Kidney epithelial cell (primary cell): ENCODE measurements around the gene ZFYVE16. TPM values are rescaled to one million over a fixed set of nuclear protein-coding genes. Genes with fewer than 3 reads are reported as not detected.

Experiments
- DNase-seq: peaks from one replicate; pipeline ENCODE4 v3.0.0-alpha.2; 2010; ENCODE audit warnings: low read depth
- H3K27me3 ChIP-seq: 2 replicates; pipeline ENCODE4 v1.6.0; 2011; ENCODE audit warnings: low read length; ENCODE audit not compliant: control insufficient read depth, insufficient read depth
- H3K36me3 ChIP-seq: 2 replicates; pipeline ENCODE4 v1.5.1; 2011; ENCODE audit warnings: low read length; ENCODE audit not compliant: control insufficient read depth, insufficient read depth
- H3K4me3 ChIP-seq: 2 replicates; pipeline ENCODE4 v1.5.1; 2011; ENCODE audit warnings: low read depth, mild to moderate bottlenecking, control low read depth, low read length
- total RNA-seq: library from RNA; depleted of rRNA; stranded (reverse); fragments of >200 nt; gene quantifications from 2 replicates; pipeline ENCODE4 v1.2.3, GENCODE V29; 2015
- TF ChIP-seq, protein P1 (sequence below): IDR thresholded peaks from 2 replicates; pipeline ENCODE4 v1.5.1; 2011; ENCODE audit warnings: mild to moderate bottlenecking, moderate library complexity, low read length, control low read depth, inconsistent platforms; ENCODE audit not compliant: insufficient read depth, poor library complexity, severe bottlenecking

Gene ZFYVE16
- total RNA-seq, 1 donor from 2014 or later, result 26.0 TPM

GRCh38 chr5:80503641-80504040, 95.8 kb downstream of the ZFYVE16 start:
- no peaks in the 10 kb centered on the region for H3K27me3 ChIP-seq
- DNase-seq, result no peak
- TF ChIP-seq, protein P1, sequence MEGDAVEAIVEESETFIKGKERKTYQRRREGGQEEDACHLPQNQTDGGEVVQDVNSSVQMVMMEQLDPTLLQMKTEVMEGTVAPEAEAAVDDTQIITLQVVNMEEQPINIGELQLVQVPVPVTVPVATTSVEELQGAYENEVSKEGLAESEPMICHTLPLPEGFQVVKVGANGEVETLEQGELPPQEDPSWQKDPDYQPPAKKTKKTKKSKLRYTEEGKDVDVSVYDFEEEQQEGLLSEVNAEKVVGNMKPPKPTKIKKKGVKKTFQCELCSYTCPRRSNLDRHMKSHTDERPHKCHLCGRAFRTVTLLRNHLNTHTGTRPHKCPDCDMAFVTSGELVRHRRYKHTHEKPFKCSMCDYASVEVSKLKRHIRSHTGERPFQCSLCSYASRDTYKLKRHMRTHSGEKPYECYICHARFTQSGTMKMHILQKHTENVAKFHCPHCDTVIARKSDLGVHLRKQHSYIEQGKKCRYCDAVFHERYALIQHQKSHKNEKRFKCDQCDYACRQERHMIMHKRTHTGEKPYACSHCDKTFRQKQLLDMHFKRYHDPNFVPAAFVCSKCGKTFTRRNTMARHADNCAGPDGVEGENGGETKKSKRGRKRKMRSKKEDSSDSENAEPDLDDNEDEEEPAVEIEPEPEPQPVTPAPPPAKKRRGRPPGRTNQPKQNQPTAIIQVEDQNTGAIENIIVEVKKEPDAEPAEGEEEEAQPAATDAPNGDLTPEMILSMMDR, result no peak
- no peaks in the 10 kb centered on the region for H3K36me3 ChIP-seq
- no peak overlapping the region for H3K4me3 ChIP-seq

DNA sequence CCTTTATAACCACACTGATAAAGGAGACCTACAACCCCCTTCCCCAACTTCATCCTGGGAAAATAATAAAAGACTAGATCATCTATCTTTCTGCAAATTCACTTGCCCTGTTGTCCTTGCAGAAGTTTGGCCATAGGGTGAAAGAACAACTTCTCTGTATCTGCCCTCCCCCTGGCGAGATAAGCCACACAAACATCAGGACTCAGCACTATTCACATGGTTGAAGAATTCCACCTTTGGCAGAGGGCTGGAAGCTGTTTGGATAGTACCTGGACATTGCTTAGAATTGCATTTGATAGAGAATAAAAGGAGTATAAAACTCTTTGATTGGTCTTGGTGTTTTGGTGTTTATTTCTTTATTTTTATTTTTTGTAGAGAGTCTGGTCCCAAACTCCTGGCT, 97.0 kb downstream of the ZFYVE16 start:
- TF ChIP-seq, protein P1, result no peak

DNA sequence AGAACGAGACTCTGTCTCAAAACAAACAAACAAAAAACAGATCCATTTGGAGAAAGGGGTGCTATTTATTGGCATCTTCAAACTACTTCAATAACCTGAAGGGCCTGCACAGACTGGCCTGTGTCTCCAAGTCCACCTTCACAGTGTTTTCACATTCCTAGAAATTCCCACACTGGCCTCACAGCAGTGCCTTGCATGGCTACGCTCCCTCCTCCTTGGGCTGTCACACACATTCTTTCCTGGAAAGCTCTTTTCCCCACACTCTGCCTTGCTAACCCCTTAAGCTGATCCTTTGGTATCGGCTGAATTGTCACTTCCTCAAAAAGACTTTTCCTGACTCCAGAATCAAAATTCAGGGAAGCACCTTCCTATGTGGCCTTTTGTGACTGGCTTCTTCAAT, 99.8 kb downstream of the ZFYVE16 start:
- no peak for DNase-seq
- Histone ChIP-seq H3K4me3 (no peak overlapping the region), H3K36me3 (no peaks in the 10 kb centered on the region), H3K27me3 (no peaks in the 10 kb centered on the region)
- TF ChIP-seq, protein P1, result no peak

More for the DNA sequence above, 97.0 kb downstream of the ZFYVE16 start:
- Histone ChIP-seq H3K27me3 (no peaks in the 10 kb centered on the region), H3K4me3 (no peak overlapping the region), H3K36me3 (no peaks in the 10 kb centered on the region)
- no peak for DNase-seq

- TF ChIP-seq, protein P1, result no peak
- no peaks in the 10 kb centered on the region for H3K27me3 ChIP-seq
- peaks cover 1% of the 10 kb centered on the region for H3K36me3 ChIP-seq
- no peak overlapping the region for H3K4me3 ChIP-seq
- no peak for DNase-seq
Measured at GRCh38 chr5:80508844-80509243, 101.0 kb downstream of the ZFYVE16 start.

DNA sequence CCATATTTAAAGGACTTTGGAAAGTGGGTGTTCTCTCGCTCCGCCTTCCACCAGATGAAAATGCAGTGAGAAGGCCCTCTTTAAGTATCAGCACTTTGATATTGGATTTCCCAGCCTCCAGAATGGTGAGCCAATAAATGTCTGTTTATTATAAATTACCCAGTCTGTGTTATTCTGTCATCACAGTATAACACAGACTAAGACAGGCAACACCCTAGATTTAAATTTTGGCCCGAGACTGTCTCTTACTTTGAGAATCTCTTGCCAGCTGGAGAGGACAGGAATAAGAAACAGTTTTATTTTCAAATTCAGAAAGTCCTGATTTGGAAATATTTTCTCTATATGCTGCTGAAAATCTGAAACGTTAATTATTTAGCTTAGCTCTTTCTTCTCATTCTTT, 101.5 kb downstream of the ZFYVE16 start:
- H3K4me3 ChIP-seq, result no peak overlapping the region
- TF ChIP-seq, protein P1, result no peak
- no peak for DNase-seq
- H3K27me3 ChIP-seq, result no peaks in the 10 kb centered on the region
- peaks cover 1% of the 10 kb centered on the region for H3K36me3 ChIP-seq

DNA sequence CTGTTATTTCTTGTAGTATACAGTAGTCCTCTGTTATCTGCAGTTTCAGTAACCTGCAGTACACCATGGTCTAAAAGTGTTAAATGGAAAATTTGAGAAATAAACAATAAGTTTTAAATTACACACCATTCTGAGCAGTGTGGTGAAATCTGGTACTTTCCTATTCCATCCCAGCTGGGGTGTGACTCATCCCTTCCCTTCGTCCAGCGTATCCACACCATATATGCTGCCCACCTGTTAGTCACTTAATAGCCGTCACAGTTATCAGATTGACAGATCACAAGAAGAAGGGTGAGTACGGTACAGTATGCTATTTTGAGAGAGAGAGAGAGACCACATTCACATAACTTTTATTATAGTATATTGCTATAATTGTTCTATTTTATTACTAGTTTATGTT, 109.0 kb downstream of the ZFYVE16 start:
- no peaks in the 10 kb centered on the region for H3K27me3 ChIP-seq
- TF ChIP-seq, protein P1, result no peak
- peaks cover 1% of the 10 kb centered on the region for H3K36me3 ChIP-seq
- peak; percentile 90 for DNase-seq
- no peak overlapping the region for H3K4me3 ChIP-seq
